ENCODE data around the gene CNGB1.

The CNGB1 gene

GRCh38 chr16:57940382-57940966, 30.5 kb downstream of the CNGB1 start:
- TF ChIP-seq EGR1 (IDR thresholded peaks at IDR 0.05) (no peak), MAX (IDR thresholded peaks at IDR 0.05) (no peak), NFIC (IDR thresholded peaks at IDR 0.05) (no peak), TCF12 (IDR thresholded peaks at IDR 0.05; ENCODE audit: low read depth) (no peak)

GRCh38 chr16:57939872-57940224, 31.1 kb downstream of the CNGB1 start:
- no peak for TF ChIP-seq EP300 (IDR thresholded peaks at IDR 0.05; ENCODE audit: borderline replicate concordance)
- TF ChIP-seq MAX (IDR thresholded peaks at IDR 0.05) = no peak
- TF ChIP-seq NFIC (IDR thresholded peaks at IDR 0.05) = no peak
- TF ChIP-seq TCF12 (IDR thresholded peaks at IDR 0.05; ENCODE audit: low read depth) = no peak
- TF ChIP-seq RAD21 (IDR thresholded peaks at IDR 0.05; ENCODE audit: low read depth) = no peak
- no peak for TF ChIP-seq USF1 (IDR thresholded peaks at IDR 0.05)
- TF ChIP-seq EGR1 (IDR thresholded peaks at IDR 0.05) = no peak
- no peak for TF ChIP-seq TAF1 (IDR thresholded peaks at IDR 0.05; ENCODE audit: low read depth)
- TF ChIP-seq YY1 (IDR thresholded peaks at IDR 0.05; ENCODE audit: low read depth) = no peak
- TF ChIP-seq REST (IDR thresholded peaks at IDR 0.05; ENCODE audit: low read depth) = no peak
- no peak for TF ChIP-seq CREB1 (IDR thresholded peaks at IDR 0.05; ENCODE audit: low read depth)
- TF ChIP-seq ZBTB7A (IDR thresholded peaks at IDR 0.05; ENCODE audit: low read depth) = no peak
- no peak for TF ChIP-seq TEAD4 (IDR thresholded peaks at IDR 0.05)
- TF ChIP-seq FOXM1 (IDR thresholded peaks at IDR 0.05; ENCODE audit: borderline replicate concordance, low read depth) = no peak
- no peak for TF ChIP-seq CEBPB (IDR thresholded peaks at IDR 0.05)

GRCh38 chr16:57938936-57939871, 31.7 kb downstream of the CNGB1 start:
- TF ChIP-seq USF1 (IDR thresholded peaks at IDR 0.05) (no peak), CEBPB (IDR thresholded peaks at IDR 0.05) (peak; percentile 96)

- TF ChIP-seq REST (IDR thresholded peaks at IDR 0.05; ENCODE audit: low read depth) (no peak), TEAD4 (IDR thresholded peaks at IDR 0.05) (no peak), NFIC (IDR thresholded peaks at IDR 0.05) (no peak), EP300 (IDR thresholded peaks at IDR 0.05; ENCODE audit: borderline replicate concordance) (no peak), EGR1 (IDR thresholded peaks at IDR 0.05) (no peak), CEBPB (IDR thresholded peaks at IDR 0.05) (no peak), YY1 (IDR thresholded peaks at IDR 0.05; ENCODE audit: low read depth) (no peak), TCF12 (IDR thresholded peaks at IDR 0.05; ENCODE audit: low read depth) (no peak), CREB1 (IDR thresholded peaks at IDR 0.05; ENCODE audit: low read depth) (no peak), FOXM1 (IDR thresholded peaks at IDR 0.05; ENCODE audit: borderline replicate concordance, low read depth) (no peak), ZBTB7A (IDR thresholded peaks at IDR 0.05; ENCODE audit: low read depth) (no peak)
These were observed 32.4 kb downstream of the CNGB1 start for GRCh38 chr16:57938484-57938883.

GRCh38 chr16:57937861-57938260, 33.1 kb downstream of the CNGB1 start:
- TF ChIP-seq NFIC (IDR thresholded peaks at IDR 0.05) (no peak), USF1 (IDR thresholded peaks at IDR 0.05) (no peak), ZBTB7A (IDR thresholded peaks at IDR 0.05; ENCODE audit: low read depth) (no peak), CEBPB (IDR thresholded peaks at IDR 0.05) (no peak), REST (IDR thresholded peaks at IDR 0.05; ENCODE audit: low read depth) (no peak), FOXM1 (IDR thresholded peaks at IDR 0.05; ENCODE audit: borderline replicate concordance, low read depth) (no peak), CREB1 (IDR thresholded peaks at IDR 0.05; ENCODE audit: low read depth) (no peak), EGR1 (IDR thresholded peaks at IDR 0.05) (no peak), EP300 (IDR thresholded peaks at IDR 0.05; ENCODE audit: borderline replicate concordance) (no peak), TAF1 (IDR thresholded peaks at IDR 0.05; ENCODE audit: low read depth) (no peak), TEAD4 (IDR thresholded peaks at IDR 0.05) (no peak), TCF12 (IDR thresholded peaks at IDR 0.05; ENCODE audit: low read depth) (no peak), RAD21 (IDR thresholded peaks at IDR 0.05; ENCODE audit: low read depth) (no peak), MAX (IDR thresholded peaks at IDR 0.05) (no peak), YY1 (IDR thresholded peaks at IDR 0.05; ENCODE audit: low read depth) (no peak)
